ENCODE measurements around the gene CEMIP. TPM values are rescaled to one million over a fixed set of nuclear protein-coding genes. Genes with fewer than 3 reads are reported as not detected.
A peak's percentile ranks its signal among the peaks of the same experiment; 100 is the strongest.

The CEMIP gene
- total and polyA plus RNA-seq, 2 of the 13 experiments (the other 11 are each of a cell fraction or from before 2014, with no cell fraction given), result 4.3 to 28.5 TPM

DNA sequence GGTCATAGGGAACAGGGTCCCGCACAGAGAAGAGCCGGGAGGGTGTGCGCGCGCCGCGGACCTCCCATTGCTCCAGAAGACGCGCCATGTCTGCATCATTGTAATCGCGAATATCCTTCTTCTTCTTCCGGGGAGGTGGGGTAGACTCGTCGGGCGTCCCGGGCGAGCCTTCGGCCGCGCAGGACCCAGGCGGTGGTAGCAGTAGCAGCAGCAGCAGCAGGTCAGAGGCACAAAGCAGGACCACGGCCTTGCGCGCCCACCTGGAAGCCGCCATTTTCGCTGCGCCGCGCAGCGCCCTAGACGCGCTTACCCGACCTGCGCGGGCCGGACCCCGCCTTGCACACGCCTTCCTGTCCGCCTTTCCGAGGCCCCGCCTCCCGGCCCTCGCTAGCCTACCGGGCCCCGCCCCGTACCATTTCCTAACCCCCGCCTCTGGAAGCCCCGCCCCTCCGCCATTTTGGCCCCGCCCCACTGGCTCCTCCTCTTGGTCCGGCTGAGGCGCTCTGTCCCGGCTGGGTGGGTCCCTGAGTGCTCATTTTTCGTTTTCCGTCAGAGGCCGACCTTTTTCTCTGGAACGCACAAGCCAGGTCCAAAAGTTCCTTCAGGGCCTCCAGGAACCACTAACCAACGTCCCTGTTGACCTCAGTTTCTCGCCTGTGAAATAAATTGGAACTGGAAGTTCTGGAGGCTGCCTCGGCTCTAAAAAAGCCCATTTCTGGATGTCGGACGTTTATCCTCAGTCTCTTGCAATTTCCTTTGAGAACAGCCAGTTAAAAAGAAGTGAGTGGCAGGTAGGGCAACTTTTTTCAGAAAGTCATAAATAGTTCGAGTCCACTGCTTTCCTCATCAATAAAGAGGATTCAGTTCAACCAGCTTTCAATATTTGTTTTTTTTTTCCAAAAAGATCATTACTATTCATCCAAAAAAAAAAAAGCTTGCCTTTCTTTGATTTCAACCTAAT is 210.6 kb downstream of the CEMIP start, which contains the start of gene MESD (continued):
- TF ChIP-seq KLF13 (CRISPR knock-in tag; IDR thresholded peaks at IDR 0.05), result no peak
- 0 out of 2 replicates have a peak, but pooled peaks have one; percentile 27 for TF ChIP-seq ARID5B (CRISPR knock-in tag; IDR thresholded peaks at IDR 0.05)
- 0 out of 2 replicates have a peak, but pooled peaks have one; percentile 5 for TF ChIP-seq BRCA1 (CRISPR knock-in tag; IDR thresholded peaks at IDR 0.05)
- no peak for TF ChIP-seq ZNF564 (CRISPR knock-in tag; IDR thresholded peaks at IDR 0.05)
- peak; percentile 58; the same call in 1 of the 2 replicates for TF ChIP-seq ERF (CRISPR knock-in tag; IDR thresholded peaks at IDR 0.05)
- no peak for TF ChIP-seq ZNF513 (CRISPR knock-in tag; conservative IDR thresholded peaks at IDR 0.05)
- no peak for TF ChIP-seq ZFP36 (IDR thresholded peaks at IDR 0.05; ENCODE audit: borderline replicate concordance, low read depth, low read length, partially characterized antibody)
- no peak for TF ChIP-seq ZNF766 (CRISPR knock-in tag; IDR thresholded peaks at IDR 0.05; ENCODE audit: borderline replicate concordance)
- no peak for TF ChIP-seq TIGD3 (CRISPR knock-in tag; IDR thresholded peaks at IDR 0.05; ENCODE audit: borderline replicate concordance)
- TF ChIP-seq, protein P1, sequence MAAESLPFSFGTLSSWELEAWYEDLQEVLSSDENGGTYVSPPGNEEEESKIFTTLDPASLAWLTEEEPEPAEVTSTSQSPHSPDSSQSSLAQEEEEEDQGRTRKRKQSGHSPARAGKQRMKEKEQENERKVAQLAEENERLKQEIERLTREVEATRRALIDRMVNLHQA (CRISPR knock-in tag; IDR thresholded peaks at IDR 0.05), result no peak
- TF ChIP-seq HBP1 (CRISPR knock-in tag; IDR thresholded peaks at IDR 0.05; ENCODE audit: low read depth), result no peak
- no peak for TF ChIP-seq ZNF598 (CRISPR knock-in tag; IDR thresholded peaks at IDR 0.05; ENCODE audit: borderline replicate concordance)
- TF ChIP-seq ZNF460 (CRISPR knock-in tag; IDR thresholded peaks at IDR 0.05; ENCODE audit: borderline replicate concordance), result no peak
- no peak; the same call in 1 of the 2 replicates for TF ChIP-seq NFE2 (CRISPR knock-in tag; IDR thresholded peaks at IDR 0.05)
- TF ChIP-seq, protein P2, sequence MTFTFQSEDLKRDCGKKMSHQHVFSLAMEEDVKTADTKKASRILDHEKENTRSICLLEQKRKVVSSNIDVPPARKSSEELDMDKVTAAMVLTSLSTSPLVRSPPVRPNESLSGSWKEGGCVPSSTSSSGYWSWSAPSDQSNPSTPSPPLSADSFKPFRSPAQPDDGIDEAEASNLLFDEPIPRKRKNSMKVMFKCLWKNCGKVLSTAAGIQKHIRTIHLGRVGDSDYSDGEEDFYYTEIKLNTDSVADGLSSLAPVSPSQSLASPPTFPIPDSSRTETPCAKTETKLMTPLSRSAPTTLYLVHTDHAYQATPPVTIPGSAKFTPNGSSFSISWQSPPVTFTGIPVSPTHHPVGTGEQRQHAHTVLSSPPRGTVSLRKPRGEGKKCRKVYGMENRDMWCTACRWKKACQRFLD (CRISPR knock-in tag; IDR thresholded peaks at IDR 0.05; ENCODE audit: borderline replicate concordance), result 0 out of 2 replicates have a peak, but pooled peaks have one; percentile 34
- peak; percentile 43; the same call in 1 of the 2 replicates for TF ChIP-seq HIVEP1 (CRISPR knock-in tag; IDR thresholded peaks at IDR 0.05)
- peak; percentile 37 for TF ChIP-seq HNRNPK (IDR thresholded peaks at IDR 0.05; ENCODE audit: low read depth, low read length, poor library complexity, severe bottlenecking)
